Measurements from ENCODE around the gene STARD13.

The STARD13 gene

DNA sequence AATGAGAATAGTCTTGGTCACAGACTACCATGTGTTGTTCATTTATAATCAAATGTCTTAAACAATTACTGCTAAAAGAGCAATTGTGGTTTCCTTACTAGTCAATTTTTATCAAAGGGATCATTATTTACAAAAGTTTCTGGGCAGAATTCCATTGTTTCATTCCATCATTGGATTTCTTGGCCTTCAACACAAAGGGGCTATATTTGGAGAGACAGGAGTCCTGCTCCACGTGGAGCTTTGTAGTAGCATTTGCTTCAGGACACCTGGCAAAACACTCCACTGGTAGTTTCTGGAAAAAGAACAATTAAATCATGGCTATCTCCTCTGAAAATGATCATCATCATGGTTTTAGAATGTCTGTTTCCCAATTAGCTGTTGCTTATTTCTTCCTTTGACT, 22.3 kb upstream of the STARD13 start:
- peak; percentile 20 for DNase-seq (ENCODE audit: low spot score)

DNA sequence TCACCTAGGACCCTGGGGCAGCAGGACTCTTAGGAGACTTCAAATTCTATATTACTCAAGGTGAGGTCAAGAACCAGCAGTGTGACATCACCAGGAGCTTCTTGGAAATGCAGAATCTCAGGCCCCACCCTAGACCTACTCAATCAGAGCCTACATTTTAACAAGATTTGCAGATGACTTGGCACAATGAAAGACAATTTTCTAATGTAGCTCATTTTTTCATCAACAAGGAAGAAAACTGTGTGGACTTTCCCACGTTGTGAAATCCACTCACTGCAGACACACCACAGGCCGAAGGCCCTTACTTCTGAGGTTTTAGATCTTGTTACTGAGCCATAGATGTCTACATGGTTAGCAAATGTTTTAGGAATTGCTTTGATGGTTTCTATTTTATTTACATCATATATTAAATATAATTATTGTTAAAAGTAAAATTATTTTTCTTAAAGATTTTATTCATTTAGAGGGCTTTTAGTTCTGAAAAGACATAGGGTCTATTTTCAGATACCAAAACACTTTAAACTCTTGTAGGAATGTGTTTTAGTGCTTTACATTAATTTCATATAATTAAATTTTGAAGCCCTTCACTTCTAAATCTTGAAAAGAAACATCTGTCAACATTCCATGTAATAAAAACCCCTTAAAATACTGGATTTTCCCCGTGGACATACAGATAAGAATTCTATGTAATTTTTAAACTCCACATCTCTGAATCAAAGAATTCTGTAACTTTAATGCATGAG, 18.5 kb upstream of the STARD13 start:
- DNase-seq (ENCODE audit: low spot score) = no peak

DNA sequence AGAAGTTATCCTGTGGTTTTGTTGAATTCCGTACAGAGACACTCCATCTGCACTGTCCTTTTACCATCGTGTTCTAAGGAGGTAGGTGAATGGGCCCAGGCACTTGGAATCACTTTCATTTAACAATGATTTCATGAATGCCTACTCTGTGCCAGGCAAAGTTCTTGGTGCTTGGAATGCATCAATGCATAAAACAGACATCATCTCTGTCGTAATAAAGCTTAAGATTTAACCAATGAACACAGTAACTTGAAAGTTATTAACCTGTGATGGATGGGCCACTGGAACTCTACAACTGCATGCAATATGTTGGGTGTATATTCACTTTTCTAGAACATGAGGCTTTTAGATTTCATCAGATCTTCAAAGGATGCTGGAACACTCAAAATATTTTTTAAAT, 14.1 kb upstream of the STARD13 start:
- no peak for DNase-seq (ENCODE audit: low spot score)

DNA sequence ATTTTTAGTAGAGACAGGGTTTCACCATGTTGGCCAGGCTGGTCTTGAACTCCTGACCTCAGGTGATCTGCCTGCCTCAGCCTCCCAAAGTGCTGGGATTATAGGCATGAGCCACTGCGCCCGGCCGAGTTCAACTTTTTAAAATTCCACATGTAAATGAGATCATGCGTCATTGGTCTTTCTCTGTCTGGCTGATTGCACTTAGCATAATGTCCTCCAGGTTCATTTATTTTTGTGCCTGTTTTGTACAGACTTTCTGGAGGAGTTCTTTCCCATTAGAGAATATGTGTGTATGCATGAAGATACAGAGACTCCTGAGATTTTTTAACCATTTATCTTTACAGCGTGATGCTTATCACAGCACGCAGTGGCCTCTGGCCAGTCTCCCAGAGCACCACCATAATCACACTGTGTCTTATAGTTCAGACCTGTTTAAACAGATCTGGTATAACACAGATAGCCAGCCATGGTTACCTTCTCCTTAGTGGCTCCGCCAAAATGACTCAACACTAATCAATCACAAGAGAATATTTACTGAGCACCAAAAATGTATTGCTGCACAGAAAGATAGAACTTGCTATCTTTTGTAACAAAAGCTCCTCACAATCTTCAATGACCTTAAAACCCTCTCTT, 11.4 kb upstream of the STARD13 start:
- no peak for DNase-seq (ENCODE audit: low spot score)

DNA sequence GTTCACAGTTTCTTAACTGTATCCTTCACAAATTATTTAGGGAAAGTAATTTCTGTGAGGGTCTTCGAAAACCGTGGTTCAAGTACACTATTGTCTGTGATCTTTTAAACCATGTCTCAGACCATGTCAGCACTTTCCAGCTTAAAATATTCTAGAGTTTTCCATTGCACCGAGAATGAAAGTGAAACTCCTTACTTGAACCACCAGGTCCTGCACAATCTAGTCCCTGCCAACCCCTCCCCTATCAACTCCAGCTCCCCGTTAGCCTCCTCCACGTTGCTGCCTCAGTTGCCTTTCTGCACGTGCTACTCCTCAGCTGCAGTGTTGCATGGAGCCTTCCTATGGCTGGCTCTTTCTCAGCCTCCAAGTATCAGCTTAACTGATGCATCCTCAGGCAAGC, 7.2 kb upstream of the STARD13 start:
- no peak for DNase-seq (ENCODE audit: low spot score)

DNA sequence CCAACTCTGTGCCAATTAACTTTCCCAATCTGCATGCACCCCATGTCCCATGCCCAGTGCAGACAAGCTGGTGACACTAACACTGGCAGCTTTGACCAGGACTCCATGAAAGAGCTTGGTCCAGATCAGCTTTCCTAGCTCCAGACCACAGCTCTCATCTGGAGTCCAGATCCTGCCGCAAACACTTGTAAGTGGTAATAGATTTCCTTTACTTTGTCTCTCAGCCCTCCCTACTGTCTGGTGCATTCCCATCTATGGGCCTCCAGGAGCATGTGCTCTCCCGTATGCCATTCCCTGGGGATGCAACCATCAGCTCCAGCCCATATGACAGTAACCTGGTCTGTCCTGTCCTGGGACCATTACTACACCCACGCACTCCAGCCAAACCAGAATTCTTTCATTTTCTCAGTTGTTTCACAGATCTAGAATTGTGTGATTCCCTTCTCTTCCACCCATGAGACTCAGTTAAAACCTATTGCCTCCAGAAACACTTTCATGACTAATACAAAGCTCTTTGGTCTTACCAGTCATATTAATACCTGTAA, 4.9 kb upstream of the STARD13 start:
- DNase-seq (ENCODE audit: low spot score) = no peak

DNA sequence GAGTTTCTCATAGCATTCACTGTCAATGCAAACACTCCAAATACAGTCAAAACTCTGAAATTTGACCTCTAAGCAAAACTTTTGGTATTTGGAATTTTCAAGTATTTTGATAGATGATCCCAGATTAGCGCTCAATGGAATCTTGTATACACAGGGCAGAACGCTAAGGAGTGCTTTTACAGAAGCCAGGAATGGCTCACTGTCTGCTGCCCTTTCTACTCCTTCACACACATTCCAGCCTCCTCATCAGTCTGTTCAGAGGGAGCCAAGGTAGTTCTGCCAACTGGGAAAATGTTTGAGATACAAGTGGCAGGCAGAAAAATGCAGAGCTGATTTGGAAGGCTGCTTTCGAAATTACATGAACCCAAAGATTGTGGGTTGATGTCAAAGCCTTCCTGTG, 4.4 kb upstream of the STARD13 start:
- DNase-seq (ENCODE audit: low spot score) = peak; percentile 16

DNA sequence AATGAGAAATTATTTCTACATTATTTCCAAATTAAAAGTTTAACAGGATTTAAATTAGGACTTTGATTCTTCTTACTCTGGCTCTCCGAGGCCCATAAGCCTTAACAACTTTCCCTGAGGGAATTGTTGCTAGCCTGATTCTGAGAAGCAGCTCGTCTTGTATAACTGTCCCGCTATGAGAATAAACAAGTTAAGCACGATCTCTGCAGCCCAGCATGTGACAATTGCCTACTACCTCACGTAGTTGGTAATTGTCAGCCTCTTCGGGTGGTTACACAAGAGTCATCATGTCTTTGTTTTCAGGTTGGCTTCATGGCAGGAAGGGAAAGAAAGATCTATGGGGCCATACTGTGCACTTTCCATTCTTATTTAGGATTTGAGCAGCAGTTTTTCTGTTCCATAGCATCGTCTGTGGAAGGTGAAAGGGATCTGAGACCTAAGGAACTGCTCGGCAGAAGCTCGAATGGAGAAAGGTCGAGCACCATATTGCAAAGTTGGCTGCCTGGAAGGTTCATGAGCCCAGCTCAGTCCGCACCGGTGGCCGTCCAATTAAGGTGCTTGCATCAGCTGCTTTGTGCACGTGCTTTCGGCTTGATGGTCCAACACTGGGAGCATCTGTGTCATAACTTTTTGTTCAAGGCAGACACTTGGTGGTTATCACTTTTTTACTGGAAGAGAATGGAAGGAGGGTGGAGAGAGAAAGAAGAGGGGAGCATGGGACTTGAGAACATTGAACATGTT, 1.8 kb upstream of the STARD13 start:
- no peak for DNase-seq (ENCODE audit: low spot score)

DNA sequence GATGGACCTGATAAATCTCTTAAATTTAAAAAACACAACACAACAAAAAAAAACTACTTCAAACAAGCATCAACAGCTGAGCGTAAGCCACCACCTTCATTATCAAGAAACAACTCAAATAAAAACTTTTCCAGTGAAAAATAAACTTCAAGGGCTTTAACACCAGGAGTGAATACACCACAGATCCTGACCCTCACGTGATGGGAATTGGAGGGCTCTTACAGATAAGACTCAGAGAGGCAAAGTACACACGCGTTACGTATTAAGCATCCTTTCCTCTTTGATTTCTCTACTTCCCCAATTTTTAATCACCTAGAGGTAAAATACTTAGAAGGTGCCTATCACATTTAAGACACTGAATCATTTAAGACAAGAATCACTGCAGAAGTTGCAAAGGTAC, 573 bp upstream of the STARD13 start:
- DNase-seq (ENCODE audit: low spot score) = no peak

DNA sequence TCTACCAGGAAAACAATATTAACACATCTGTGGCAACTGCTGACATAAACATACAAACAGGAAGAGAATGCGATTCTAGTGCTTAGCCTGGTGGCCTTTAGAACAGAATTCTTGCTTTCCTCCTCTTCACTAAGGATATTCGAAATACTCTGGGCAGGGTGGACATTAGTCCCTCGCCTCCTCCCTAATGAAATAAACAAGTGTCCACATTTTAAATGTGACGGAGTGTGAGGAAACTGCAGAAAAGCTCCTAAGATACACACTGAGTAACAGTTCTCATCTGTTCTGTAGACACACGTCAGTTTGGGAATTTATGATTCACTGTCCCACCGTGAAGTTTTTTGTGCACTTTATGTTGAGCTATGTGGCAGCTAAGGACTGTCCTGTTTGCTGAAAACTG, 639 bp downstream of the STARD13 start:
- no peak for DNase-seq (ENCODE audit: low spot score)

DNA sequence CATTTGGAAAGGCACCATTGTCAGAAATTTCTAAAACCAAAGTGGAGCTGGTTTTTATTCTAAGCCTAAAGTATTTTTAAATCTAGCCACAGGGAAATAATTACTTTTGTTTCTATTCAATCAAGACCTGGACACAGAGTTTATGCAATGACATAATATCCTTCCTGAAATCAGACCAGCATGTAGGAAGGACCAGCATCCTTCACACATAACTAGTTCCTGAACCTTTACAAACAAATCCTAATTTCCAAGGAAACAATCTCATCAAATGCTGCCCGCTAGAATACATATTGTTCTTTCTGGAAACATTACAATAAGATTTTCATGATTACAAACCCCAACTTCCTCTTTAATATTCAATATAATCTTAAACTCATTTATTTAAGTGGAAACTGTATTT, 1.5 kb downstream of the STARD13 start:
- no peak for DNase-seq (ENCODE audit: low spot score)

DNA sequence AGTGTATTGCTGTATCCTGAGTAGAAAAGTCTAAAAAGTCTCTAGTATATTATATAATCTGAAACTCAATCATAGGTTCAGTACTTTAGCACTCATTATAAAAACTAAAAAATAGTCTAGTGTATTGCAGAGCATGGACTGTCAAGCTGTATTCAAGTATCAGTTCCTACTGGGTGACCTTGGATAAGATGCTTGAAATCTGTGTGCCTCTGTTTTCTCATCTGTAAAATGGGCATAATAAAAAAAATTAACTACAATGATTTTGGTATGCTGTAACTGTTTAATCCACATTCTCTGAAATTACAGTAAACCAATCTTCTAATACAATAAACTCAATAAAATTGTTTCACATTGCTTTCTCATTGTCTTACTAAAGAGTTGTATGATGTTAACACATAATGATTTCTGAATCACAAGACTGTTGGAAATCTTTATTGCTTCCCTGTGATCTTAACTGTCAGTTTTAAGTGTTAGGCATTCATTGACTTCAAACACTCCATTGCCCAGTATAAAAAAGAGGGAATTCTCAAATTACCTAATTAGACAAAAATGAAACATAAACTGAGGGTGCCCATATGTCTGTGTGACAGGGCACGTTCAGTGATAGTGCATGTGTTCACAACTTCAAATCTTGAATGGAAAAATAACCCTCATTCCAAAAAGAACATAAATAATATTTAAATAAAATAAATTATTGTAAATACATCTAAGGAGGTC, 2.2 kb downstream of the STARD13 start:
- DNase-seq (ENCODE audit: low spot score) = no peak

DNA sequence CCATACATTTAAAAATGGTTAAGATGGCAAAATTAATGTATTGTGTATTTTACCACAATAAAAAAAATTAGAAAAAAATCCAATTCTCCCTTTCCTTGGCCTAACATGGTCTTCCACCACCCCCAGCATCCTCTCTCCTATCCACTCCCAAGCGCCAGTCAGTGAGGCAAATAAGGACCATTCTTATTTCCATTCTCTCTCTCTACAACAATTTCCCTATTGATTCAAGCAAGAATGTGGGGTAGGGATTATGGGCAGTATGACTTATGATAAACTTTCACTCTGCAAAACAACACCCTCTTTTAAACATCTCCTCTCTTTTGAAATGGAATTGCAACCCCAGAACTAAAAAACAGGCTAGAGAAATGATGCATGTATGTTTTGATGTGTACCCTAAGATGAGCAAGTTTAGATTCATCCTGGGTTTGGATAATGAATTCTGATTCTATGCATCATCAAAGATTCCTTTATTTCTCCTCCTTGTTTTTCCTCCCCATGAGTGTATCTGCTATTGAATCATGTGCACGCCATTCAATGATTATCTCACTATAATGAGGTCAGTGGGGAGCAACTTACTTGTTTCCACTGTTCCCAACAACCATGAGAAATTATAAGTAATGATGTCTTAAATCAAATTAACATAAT, 3.5 kb downstream of the STARD13 start:
- peak; percentile 61 for DNase-seq (ENCODE audit: low spot score)

DNA sequence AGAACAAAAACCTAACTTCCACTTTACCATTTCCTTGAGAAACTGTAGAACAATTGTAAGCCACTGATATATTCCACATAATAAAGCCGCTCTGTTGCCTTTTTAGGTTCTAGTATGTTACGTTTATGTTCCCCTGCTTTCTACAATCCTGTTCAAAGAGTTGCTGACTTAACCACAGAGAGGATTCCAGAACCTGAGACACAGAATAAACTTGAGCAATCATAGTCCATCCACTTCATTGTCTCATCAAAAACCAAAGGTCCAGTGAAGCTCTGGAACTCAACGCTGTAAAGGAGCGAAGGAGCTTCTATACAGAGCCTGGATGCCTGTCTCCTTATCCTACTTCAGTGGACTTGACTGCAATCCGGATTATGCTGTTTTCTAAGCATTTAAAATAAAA, 4.6 kb downstream of the STARD13 start:
- DNase-seq (ENCODE audit: low spot score) = no peak

DNA sequence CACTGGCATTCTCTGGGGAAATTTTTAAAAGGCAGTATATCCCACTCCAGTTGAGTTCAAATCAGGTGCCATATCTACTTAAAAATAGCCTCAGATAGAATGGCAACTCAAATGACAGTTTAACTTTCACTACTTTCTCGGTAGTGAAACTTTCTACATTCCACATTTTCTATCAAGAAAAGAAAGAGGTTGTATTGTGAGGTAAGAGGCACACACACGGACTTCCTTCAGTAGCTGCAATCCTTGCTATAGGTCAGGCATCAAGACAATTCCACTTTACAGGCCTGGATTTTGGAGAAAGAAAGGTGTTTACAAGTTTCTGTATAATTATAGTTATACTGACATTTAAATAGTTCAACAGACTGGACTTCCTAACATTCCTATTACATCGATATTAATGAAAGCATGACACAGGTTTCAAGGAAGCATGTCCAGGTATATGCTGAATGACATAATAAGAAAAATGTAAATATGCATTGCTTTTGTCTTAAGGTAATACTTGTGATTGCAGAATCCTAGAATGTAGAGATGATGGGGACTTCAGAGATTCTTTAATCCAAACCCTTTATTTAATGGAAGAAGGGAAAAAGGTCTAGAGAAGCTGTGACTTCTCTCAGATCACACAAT, 5.2 kb downstream of the STARD13 start:
- no peak for DNase-seq (ENCODE audit: low spot score)

DNA sequence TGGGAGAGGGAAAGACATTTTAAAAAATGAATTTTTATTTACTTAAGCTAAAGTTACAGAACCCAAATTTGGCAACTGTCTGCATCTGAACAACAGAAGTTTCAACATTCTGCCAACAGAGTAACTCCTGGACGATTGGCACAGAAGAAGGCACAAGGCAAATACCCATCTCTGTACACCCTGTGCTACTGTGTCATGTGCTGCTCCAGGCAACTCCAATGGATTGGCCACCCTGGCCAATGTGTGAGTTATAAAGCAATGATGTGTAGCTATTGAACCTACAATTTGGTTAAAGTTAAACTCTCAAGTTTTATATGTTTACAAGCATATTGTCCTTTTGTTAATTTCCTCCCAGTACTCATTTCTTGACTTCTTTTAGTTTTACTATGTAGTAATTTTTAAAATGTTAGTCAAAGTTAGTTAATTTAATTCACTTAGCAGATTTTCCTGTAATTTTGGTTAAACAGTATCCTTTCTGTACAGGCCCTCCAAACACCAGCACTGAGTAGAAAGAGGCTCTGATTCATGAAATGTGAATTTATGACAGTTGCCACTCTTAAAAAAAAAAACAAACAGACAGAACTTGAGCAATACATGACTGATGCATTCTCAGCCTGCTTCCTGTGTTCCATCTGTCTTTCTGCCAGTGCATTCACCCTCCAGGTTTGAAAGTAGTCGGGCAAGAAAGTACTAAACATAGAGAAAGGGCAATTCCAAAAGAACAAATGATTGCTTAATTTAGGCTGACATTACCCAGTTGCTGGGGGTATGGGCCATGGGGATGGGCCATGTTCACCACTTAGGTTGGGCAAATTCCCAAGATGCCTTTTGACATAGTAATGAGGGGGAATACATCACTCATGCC, 5.9 kb downstream of the STARD13 start:
- no peak for DNase-seq (ENCODE audit: low spot score)

DNA sequence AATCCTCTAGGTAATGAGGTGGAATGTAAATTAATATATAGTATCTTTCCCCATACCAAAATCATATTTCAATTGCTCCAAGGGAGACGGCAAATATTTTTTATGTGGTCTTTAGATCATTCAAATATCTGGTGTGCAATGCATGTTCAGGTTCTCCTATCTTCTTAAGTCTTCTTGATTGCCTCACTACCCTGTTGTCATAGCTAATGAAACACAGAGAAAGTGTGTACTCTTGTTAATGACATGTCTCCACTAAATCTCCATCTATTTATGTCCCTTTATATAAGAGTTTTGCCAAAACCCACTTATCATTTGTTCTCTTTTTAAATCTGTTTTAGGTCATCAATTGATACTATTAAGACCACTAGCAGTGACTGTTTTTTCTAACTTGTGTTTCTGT, 6.6 kb downstream of the STARD13 start:
- DNase-seq (ENCODE audit: low spot score) = no peak

DNA sequence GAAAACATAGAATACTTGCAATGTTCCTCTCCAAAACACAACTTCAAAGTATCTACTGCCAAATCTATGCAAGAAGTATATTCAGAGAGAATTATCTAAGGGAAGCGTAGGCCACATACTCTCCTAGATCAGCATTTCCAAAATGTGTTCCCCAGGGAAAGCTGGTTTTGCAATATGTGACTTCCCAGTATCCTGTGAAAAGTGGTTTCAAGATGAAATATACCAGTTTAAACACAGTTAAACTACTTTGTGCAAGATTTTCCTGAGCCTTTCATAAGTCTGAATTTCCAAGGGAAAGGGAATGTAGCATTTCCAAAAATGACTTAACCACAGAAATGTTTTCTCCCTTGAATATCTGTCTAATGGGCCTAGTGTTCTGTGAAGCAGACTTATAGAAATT, 7.6 kb downstream of the STARD13 start:
- DNase-seq (ENCODE audit: low spot score) = no peak

DNA sequence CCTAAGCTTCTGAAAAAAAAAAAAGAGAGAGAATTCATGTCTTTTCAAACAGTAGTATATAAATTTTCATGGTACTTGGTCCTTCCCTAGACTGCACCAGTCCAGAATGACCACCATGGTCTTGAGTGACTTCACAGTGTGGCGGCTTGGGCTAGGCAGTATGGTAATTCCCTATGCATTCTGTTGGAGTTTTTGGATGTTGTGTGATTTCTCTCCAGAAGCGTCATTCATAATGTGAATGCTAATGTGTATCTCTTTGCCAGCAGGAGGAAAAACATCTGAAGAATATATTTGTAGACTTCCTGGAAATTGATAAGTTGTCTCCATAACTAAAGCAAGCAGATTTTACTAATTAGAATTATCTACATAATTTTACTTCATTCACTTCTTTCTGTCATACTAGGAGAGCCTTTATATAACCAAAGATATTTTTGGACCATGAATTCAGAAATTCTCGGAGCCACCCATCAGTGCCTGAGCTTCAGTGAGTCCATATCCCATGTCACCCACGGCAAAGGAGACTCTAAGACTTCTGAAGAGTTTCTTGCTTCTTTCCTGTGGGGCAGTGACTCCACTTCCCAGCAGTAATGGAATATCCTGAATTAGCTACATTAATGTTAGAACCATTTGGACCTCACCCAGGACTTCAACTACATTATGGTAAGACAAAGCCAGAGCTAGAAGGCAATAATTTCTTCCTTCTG, 8.4 kb downstream of the STARD13 start:
- no peak for DNase-seq (ENCODE audit: low spot score)

DNA sequence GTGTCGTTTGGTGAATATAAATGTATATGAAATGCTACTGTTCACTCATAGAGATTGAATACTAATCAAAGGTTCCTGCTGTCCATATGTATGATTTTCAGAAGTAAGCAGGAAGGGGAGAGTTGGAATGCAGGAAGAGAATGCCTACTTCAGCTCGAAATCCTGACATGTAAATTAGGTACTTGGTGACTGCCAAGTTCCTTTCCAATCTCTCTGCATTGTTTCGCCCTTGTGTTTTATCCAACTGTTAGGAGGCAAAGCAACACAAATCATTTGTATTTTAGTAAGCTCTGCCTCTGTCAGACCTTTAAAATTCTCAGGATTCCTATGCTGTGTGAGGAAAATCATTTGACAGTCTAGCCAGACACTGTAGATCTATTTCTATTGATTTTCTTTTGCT, 9.0 kb downstream of the STARD13 start:
- DNase-seq (ENCODE audit: low spot score) = peak; percentile 67
